Adipocyte (in vitro differentiated cells): ENCODE data around the gene TADA3.

Experiments used
- DNase-seq: peaks from one replicate; pipeline ENCODE4 v3.0.0-alpha.2; 2015; ENCODE audit warnings: low read depth
- H3K27me3 ChIP-seq: replicated peaks from 2 replicates; pipeline ENCODE4 v1.7.0; 2013; ENCODE audit warnings: mild to moderate bottlenecking, low read length, moderate library complexity; ENCODE audit not compliant: control insufficient read depth, insufficient read depth
- H3K36me3 ChIP-seq: 2 replicates; pipeline ENCODE4 v1.7.0; 2013; ENCODE audit warnings: low read length, mild to moderate bottlenecking, moderate library complexity; ENCODE audit not compliant: control insufficient read depth, insufficient read depth, severe bottlenecking
- H3K4me1 ChIP-seq: 2 replicates; pipeline ENCODE4 v1.7.0; 2013; ENCODE audit warnings: mild to moderate bottlenecking, low read length, moderate library complexity; ENCODE audit not compliant: control insufficient read depth, insufficient read depth
- H3K4me3 ChIP-seq: 2 replicates; pipeline ENCODE4 v1.7.0; 2013; ENCODE audit warnings: mild to moderate bottlenecking, low read length, moderate library complexity
- H3K9ac ChIP-seq: 2 replicates; pipeline ENCODE4 v1.7.0; 2013; ENCODE audit warnings: mild to moderate bottlenecking, low read length, moderate library complexity
- H3K9me3 ChIP-seq: 2 replicates; pipeline ENCODE4 v1.7.0; 2013; ENCODE audit warnings: mild to moderate bottlenecking, low read length, moderate library complexity; ENCODE audit not compliant: control insufficient read depth

The TADA3 gene

DNA sequence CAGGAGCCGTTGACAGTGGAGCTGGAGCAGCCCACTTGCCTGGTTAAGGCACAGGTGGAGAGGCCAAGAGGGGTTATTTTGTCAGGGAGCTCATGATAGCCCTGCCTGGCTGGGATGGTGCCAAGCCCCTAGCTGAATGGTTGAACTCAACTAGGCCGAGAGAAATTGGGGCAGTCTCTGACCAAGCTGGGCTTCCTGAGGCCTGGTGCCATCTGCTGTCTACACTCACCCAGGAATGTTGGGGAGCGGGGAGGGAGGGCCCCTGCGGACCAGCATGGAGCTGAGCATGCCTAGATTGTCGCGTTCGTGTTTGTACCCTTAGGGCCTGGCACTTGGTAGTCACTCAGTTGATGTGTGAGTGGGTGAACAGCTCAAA, 59.5 kb downstream of the TADA3 start:
- Histone ChIP-seq H3K36me3 (peaks cover 31% of the 10 kb centered on the region), H3K4me3 (peak overlapping the region; percentile 86), H3K9ac (peak overlapping the region; percentile 99), H3K9me3 (no peaks in the 10 kb centered on the region), H3K27me3 (no peaks in the 10 kb centered on the region), H3K4me1 (peaks cover 39% of the 10 kb centered on the region)
- peak; percentile 40 for DNase-seq

- Histone ChIP-seq H3K4me3 (peak overlapping the region; percentile 86), H3K4me1 (peaks cover 45% of the 10 kb centered on the region), H3K9ac (peak overlapping the region; percentile 99), H3K27me3 (no peaks in the 10 kb centered on the region), H3K9me3 (no peaks in the 10 kb centered on the region), H3K36me3 (peaks cover 26% of the 10 kb centered on the region)
- DNase-seq: peak; percentile 61
These were observed 60.1 kb downstream of the TADA3 start for GRCh38 chr3:9732080-9732739.

DNA sequence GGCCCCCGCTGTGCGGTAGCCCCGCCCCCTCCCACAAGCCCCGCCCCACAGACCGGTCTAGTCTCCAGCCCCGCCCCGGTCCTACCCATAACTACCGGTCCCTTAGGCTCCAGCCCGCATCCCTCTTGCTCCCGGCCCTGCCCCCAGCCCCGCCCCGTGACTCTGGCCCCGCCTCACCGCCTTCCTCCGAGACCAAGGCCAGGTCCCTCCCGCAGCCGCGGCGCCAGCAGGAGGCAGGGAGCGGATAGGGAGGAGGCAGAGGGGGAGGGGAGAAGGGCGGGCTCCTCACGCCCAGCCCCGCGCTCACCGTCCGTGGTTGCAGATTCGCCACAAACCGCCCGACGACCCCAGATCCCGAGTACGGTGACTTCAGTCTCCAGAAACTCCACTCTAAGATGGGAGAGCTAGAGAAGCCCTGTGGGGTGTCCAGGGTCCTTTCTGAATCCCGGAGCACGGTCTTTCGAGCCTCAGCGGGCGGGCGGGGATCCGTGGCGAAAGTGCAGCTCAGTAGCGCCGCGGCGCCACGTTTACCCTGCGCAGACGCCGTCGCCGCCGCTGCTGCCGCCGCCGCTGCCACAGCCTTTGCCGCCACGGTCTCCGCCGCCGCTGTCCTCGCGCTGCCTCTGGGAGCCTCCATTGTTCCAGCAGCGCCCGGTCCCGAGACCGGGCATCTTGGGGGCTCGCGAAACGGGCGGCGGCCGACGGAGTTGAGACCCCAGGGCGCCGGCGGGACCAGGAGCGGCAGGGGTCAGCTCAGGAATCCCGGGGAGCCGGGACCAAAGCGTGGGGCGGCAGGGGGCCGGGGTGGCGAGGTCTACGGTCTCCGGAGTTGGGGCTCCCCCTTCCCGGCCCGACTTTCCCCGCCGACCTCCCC, 60.8 kb downstream of the TADA3 start, which contains the start of gene BRPF1:
Gene BRPF1, plus strand, starts transcription at position 530 of the 874 bp plus-strand sequence. CDS start 2,406 bp downstream, outside the sequence.
- H3K4me1 ChIP-seq: peaks cover 48% of the 10 kb centered on the region
- DNase-seq: peak; percentile 100
- H3K36me3 ChIP-seq: peaks cover 19% of the 10 kb centered on the region

GRCh38 chr3:9730657-9731205, 61.5 kb downstream of the TADA3 start:
- no peaks in the 10 kb centered on the region for H3K27me3 ChIP-seq
- peaks cover 14% of the 10 kb centered on the region for H3K36me3 ChIP-seq
- peaks cover 48% of the 10 kb centered on the region for H3K4me1 ChIP-seq
- peak overlapping the region; percentile 86 for H3K4me3 ChIP-seq
- peak overlapping the region; percentile 80 for H3K9ac ChIP-seq
- DNase-seq: no peak
- no peaks in the 10 kb centered on the region for H3K9me3 ChIP-seq

More for the DNA sequence above, 60.8 kb downstream of the TADA3 start, which contains the start of gene BRPF1:
- Histone ChIP-seq H3K9me3 (no peaks in the 10 kb centered on the region), H3K27me3 (no peaks in the 10 kb centered on the region), H3K4me3 (peak within 1 kb of the TSS; percentile 86), H3K9ac (peak within 1 kb of the TSS; percentile 99)
